ENCODE results near the gene TDRD1. TPM values are rescaled to one million over a fixed set of nuclear protein-coding genes. Genes with fewer than 3 reads are reported as not detected.

The TDRD1 gene
- total RNA-seq, 1 experiment from 2014 or later, result not detected

DNA sequence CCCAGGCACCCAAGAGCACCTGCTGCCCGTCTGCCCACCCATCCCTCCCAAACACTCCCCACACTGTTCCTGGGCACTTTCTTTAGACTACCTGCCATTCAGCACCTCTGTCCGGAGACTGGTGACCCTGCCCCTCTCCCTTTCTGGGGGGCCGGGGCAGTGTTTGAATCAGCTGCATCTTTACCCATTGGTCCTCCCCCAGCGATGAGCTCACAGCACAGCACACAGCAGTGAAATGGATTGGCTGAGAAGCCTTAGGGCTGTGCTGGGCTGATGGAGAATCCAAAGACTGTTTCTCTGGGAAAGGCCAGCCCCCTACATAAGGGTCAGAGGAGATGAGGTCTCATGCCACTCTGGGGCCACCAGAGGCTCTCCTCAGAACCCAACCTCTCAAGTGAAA, 100.1 kb downstream of the TDRD1 start:
- RAD21 ChIA-PET (ENCODE audit: low non-redundant PET in 1 of 2, low total read pairs in 2 of 2, uncharacterized antibody in 2 of 2, unreplicated experiment in 2 of 2), result no interaction called here
- CTCF ChIA-PET, result no interaction called here
- no peak overlapping the region for H3K27ac ChIP-seq (ENCODE audit: low read depth, low read length)
- intact Hi-C loops (cut with micrococcal nuclease), result no loop called here
- no peaks in the 10 kb centered on the region for H3K36me3 ChIP-seq (ENCODE audit: control insufficient read depth in 1 of 2, insufficient read depth in 2 of 2, low read length in 2 of 2)
- no peak for ATAC-seq
- no peak overlapping the region for H2AFZ ChIP-seq (ENCODE audit: low read depth, low read length, poor library complexity, severe bottlenecking)
- POLR2A ChIA-PET, result no interaction called here
- H3K9ac ChIP-seq (ENCODE audit: low read length), result no peak overlapping the region
- no TSS peak for BruUV-seq (replicated peaks)
- H3K9me2 ChIP-seq (ENCODE audit: insufficient read depth), result no peaks in the 10 kb centered on the region
- no peaks in the 10 kb centered on the region for H4K20me1 ChIP-seq (ENCODE audit: insufficient read depth)
- TF ChIP-seq ATF3 (IDR thresholded peaks at IDR 0.05), result no peak
- TF ChIP-seq FOSL1 (IDR thresholded peaks at IDR 0.05; ENCODE audit: low read depth), result no peak
- no peak for TF ChIP-seq SRF (IDR thresholded peaks at IDR 0.05; ENCODE audit: low read depth)
- TF ChIP-seq TCF7L2 (IDR thresholded peaks at IDR 0.05; ENCODE audit: borderline replicate concordance, extremely low read depth, insufficient read depth, insufficient read length), result no peak
- no peak for TF ChIP-seq RAD21 (IDR thresholded peaks at IDR 0.05; ENCODE audit: low read depth)
- TF ChIP-seq CEBPB (IDR thresholded peaks at IDR 0.05; ENCODE audit: low read depth), result no peak
- no peak for TF ChIP-seq SIN3A (IDR thresholded peaks at IDR 0.05; ENCODE audit: low read depth)
- no peak for TF ChIP-seq SP1 (IDR thresholded peaks at IDR 0.05; ENCODE audit: low read depth)
- no peak for TF ChIP-seq POLR2AphosphoS5 (IDR thresholded peaks at IDR 0.05; ENCODE audit: low read depth, low read length)
- TF ChIP-seq EZH2phosphoT487 (IDR thresholded peaks at IDR 0.05; ENCODE audit: borderline replicate concordance), result no peak
- no peak for TF ChIP-seq EZH2 (IDR thresholded peaks at IDR 0.05)
- TF ChIP-seq JUND (IDR thresholded peaks at IDR 0.05), result no peak
- no peak for TF ChIP-seq POLR2A (IDR thresholded peaks at IDR 0.05; ENCODE audit: borderline replicate concordance, extremely low read depth, insufficient read depth, insufficient read length)
- TF ChIP-seq EGR1 (IDR thresholded peaks at IDR 0.05; ENCODE audit: low read depth), result no peak
- no peak for TF ChIP-seq REST (IDR thresholded peaks at IDR 0.05; ENCODE audit: low read depth)
- TF ChIP-seq ZBTB33 (IDR thresholded peaks at IDR 0.05; ENCODE audit: extremely low read depth, insufficient replicate concordance, low read length), result no peak
- TF ChIP-seq ZNF274 (IDR thresholded peaks at IDR 0.05; ENCODE audit: low read depth, low read length), result no peak
- TF ChIP-seq, protein P1, sequence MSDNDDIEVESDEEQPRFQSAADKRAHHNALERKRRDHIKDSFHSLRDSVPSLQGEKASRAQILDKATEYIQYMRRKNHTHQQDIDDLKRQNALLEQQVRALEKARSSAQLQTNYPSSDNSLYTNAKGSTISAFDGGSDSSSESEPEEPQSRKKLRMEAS (IDR thresholded peaks at IDR 0.05), result no peak
- no peak for TF ChIP-seq CTCF (IDR thresholded peaks at IDR 0.05 in 2 of 3, conservative IDR thresholded peaks at IDR 0.05 in 1 of 3; ENCODE audit: borderline replicate concordance in 1 of 3, insufficient read depth in 1 of 3, low read depth in 2 of 3, low read length in 2 of 3)
- TF ChIP-seq YY1 (IDR thresholded peaks at IDR 0.05; ENCODE audit: extremely low read depth, insufficient replicate concordance, low read depth, low read length), result no peak
- H3K79me2 ChIP-seq (ENCODE audit: insufficient read depth, low read length), result no peaks in the 10 kb centered on the region
- no peak overlapping the region for H3K4me3 ChIP-seq (replicated peaks in 1 of 2; ENCODE audit: low read depth in 1 of 2, low read length in 2 of 2)
- peaks cover 7% of the 10 kb centered on the region; the same call in 1 of the 2 replicates for H3K27me3 ChIP-seq (ENCODE audit: insufficient read depth, low read length)
- no peak overlapping the region for H3K4me2 ChIP-seq (ENCODE audit: low read length)
- H3K4me1 ChIP-seq (ENCODE audit: control insufficient read depth in 1 of 2, insufficient read depth in 2 of 2, low read length in 2 of 2), result no peaks in the 10 kb centered on the region
- H3K9me3 ChIP-seq (ENCODE audit: control insufficient read depth in 1 of 2, insufficient read depth in 1 of 2, low read depth in 1 of 2, low read length in 2 of 2), result no peaks in the 10 kb centered on the region
- no peak for DNase-seq (ENCODE audit: low read depth, low spot score)

Data from HCT116 (cell line).